Chondrocyte (in vitro differentiated cells): Measurements from ENCODE around the gene INVS. TPM values are rescaled to one million over a fixed set of nuclear protein-coding genes. Genes with fewer than 3 reads are reported as not detected.

Experiments
- DNase-seq: peaks from one replicate; pipeline ENCODE4 v3.0.0; 2021; ENCODE audit warnings: mixed read lengths, low spot score
- H3K27ac Mint-ChIP-seq: one replicate; pipeline ENCODE4 v1.8.0; 2021; ENCODE audit warnings: mild to moderate bottlenecking, moderate library complexity, mixed read lengths; ENCODE audit not compliant: unreplicated experiment
- H3K27me3 Mint-ChIP-seq: 2 replicates; pipeline ENCODE4 v1.8.0; 2021; ENCODE audit warnings: low read depth, mixed read lengths
- H3K36me3 Mint-ChIP-seq: 2 replicates; pipeline ENCODE4 v1.8.0; 2021; ENCODE audit warnings: low read depth, mixed read lengths
- H3K4me1 Mint-ChIP-seq: 2 replicates; pipeline ENCODE4 v1.8.0; 2021; ENCODE audit warnings: low read depth, mild to moderate bottlenecking, mixed read lengths
- H3K4me3 Mint-ChIP-seq: one replicate; pipeline ENCODE4 v1.8.0; 2021; ENCODE audit warnings: mild to moderate bottlenecking, moderate library complexity, mixed read lengths; ENCODE audit not compliant: unreplicated experiment
- H3K9me3 Mint-ChIP-seq: 2 replicates; pipeline ENCODE4 v1.8.0; 2021; ENCODE audit warnings: low read depth, mixed read lengths
- CTCF ChIP-seq: fragments of 200-600 bp; sonication (generic); IDR thresholded peaks from 2 replicates; pipeline ENCODE4 v1.5.0; 2021; ENCODE audit warnings: antibody characterized with exemption, mild to moderate bottlenecking, moderate library complexity
- total RNA-seq: library from RNA; stranded (reverse); gene quantifications from 3 replicates; pipeline ENCODE4 v1.2.1, GENCODE V29; 2021

INVS gene
- total RNA-seq, 1 donor from 2014 or later: 16.0 TPM

- Mint-ChIP-seq H3K27ac (no peak overlapping the region), H3K36me3 (no peaks in the 10 kb centered on the region), H3K27me3 (no peaks in the 10 kb centered on the region), H3K4me3 (no peak overlapping the region), H3K4me1 (peaks cover 48% of the 10 kb centered on the region), H3K9me3 (no peaks in the 10 kb centered on the region)
- no peak for DNase-seq
- no peak for TF ChIP-seq CTCF
Observed at GRCh38 chr9:100084734-100085133, 14.3 kb upstream of the INVS start.

- no peak for DNase-seq
- no peak overlapping the region for H3K27ac Mint-ChIP-seq
- TF ChIP-seq CTCF: no peak
- no peak overlapping the region for H3K4me3 Mint-ChIP-seq
- H3K4me1 Mint-ChIP-seq: peaks cover 55% of the 10 kb centered on the region
- H3K9me3 Mint-ChIP-seq: no peaks in the 10 kb centered on the region
- H3K36me3 Mint-ChIP-seq: no peaks in the 10 kb centered on the region
- H3K27me3 Mint-ChIP-seq: no peaks in the 10 kb centered on the region
Observed at GRCh38 chr9:100086097-100086635, 12.9 kb upstream of the INVS start.

- no peak for DNase-seq
Observed at GRCh38 chr9:100087218-100087617, 11.8 kb upstream of the INVS start.

GRCh38 chr9:100088202-100088601, 10.8 kb upstream of the INVS start:
- Mint-ChIP-seq H3K4me3 (no peak overlapping the region), H3K9me3 (no peaks in the 10 kb centered on the region), H3K27ac (no peak overlapping the region), H3K4me1 (peaks cover 37% of the 10 kb centered on the region), H3K36me3 (no peaks in the 10 kb centered on the region), H3K27me3 (no peaks in the 10 kb centered on the region)
- no peak for DNase-seq
- TF ChIP-seq CTCF: no peak

More at GRCh38 chr9:100087218-100087617, 11.8 kb upstream of the INVS start:
- Mint-ChIP-seq H3K4me3 (no peak overlapping the region), H3K9me3 (no peaks in the 10 kb centered on the region), H3K27me3 (no peaks in the 10 kb centered on the region), H3K4me1 (peaks cover 47% of the 10 kb centered on the region), H3K27ac (no peak overlapping the region), H3K36me3 (no peaks in the 10 kb centered on the region)
- TF ChIP-seq CTCF: no peak

GRCh38 chr9:100090880-100091279, 8.2 kb upstream of the INVS start:
- Mint-ChIP-seq H3K9me3 (no peaks in the 10 kb centered on the region), H3K36me3 (no peaks in the 10 kb centered on the region), H3K4me3 (no peak overlapping the region), H3K4me1 (peaks cover 28% of the 10 kb centered on the region), H3K27me3 (no peaks in the 10 kb centered on the region), H3K27ac (no peak overlapping the region)
- no peak for DNase-seq
- no peak for TF ChIP-seq CTCF
